Measurements from ENCODE around the gene NUMB.

- TF ChIP-seq CTCF (IDR thresholded peaks at IDR 0.05) (no peak), POLR2A (IDR thresholded peaks at IDR 0.05) (no peak)
Observed at GRCh38 chr14:73477618-73478266, 19.4 kb upstream of the NUMB start.

All from adrenal gland (tissue), 5 donors.